ENCODE data around the gene STOML3.

Gene STOML3

DNA sequence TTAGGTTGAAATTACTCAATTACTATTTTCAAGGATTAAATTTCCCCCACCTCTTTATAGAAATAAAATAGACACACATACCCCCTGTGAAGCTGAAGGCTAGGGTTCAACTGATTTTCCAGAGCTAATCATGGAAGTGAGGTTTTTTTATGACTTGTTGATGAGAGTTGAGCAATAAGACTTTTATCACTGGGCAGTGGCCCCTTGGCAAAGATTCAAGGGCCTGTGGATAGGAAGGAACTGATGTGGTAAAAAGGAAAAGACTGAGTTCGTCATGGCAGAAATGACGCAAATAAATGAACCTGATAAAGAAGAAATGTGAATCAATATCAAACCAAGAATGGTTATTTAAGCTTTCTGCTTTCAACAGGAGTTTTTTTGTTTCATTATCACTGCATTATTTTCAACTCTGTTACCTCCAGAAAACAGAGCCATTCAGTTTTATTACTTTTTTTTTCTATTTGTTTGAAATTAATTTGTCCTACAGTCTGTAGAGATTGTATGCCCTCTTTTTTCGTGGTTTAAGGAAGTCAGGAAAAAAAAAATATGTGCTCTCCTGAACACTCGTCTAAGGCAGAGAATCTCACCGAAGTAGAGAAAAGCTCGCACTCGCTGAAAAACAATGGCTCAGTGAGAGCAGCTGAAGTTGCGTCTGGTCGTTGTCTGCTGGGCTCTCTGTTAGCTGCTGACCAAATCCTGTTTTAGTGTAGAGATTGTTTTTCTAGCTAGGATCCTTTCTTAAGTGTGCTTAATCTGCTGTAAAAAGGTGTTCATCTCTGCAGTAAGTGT lies 38.9 kb downstream of the STOML3 start:
- Mint-ChIP-seq H3K36me3 (ENCODE audit: low read depth) (no peaks in the 10 kb centered on the region), H3K27ac (no peak overlapping the region), H3K4me1 (no peaks in the 10 kb centered on the region), H3K27me3 (ENCODE audit: low read depth, poor library complexity) (peaks cover 10% of the 10 kb centered on the region), H3K4me3 (no peak overlapping the region), H3K9me3 (no peaks in the 10 kb centered on the region)
- no peak for DNase-seq
- TF ChIP-seq, protein P1, sequence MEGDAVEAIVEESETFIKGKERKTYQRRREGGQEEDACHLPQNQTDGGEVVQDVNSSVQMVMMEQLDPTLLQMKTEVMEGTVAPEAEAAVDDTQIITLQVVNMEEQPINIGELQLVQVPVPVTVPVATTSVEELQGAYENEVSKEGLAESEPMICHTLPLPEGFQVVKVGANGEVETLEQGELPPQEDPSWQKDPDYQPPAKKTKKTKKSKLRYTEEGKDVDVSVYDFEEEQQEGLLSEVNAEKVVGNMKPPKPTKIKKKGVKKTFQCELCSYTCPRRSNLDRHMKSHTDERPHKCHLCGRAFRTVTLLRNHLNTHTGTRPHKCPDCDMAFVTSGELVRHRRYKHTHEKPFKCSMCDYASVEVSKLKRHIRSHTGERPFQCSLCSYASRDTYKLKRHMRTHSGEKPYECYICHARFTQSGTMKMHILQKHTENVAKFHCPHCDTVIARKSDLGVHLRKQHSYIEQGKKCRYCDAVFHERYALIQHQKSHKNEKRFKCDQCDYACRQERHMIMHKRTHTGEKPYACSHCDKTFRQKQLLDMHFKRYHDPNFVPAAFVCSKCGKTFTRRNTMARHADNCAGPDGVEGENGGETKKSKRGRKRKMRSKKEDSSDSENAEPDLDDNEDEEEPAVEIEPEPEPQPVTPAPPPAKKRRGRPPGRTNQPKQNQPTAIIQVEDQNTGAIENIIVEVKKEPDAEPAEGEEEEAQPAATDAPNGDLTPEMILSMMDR (IDR thresholded peaks at IDR 0.05) = no peak

DNA sequence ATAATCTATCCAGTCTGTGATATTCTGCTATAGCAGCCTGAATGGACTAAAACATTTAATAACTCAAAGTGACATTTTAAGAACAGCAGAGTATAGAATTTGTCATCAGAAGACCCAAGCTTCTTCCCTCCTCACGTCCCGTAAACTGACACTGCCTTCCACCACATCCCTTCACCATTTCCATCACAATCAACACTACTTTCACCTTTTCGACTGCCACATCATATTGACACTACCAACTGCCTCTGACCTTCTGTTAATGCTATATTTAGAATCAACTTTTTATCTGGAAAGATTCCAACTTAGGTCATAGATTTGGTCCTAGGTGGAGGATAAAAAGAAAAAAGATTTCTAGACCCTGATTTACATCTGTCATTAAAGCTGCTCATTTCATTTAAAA lies 39.6 kb downstream of the STOML3 start:
- Mint-ChIP-seq H3K27ac (no peak overlapping the region), H3K9me3 (no peaks in the 10 kb centered on the region), H3K27me3 (ENCODE audit: low read depth, poor library complexity) (peaks cover 10% of the 10 kb centered on the region), H3K4me1 (no peaks in the 10 kb centered on the region), H3K4me3 (no peak overlapping the region), H3K36me3 (ENCODE audit: low read depth) (no peaks in the 10 kb centered on the region)
- no peak for DNase-seq
- TF ChIP-seq, protein P1 (IDR thresholded peaks at IDR 0.05) = no peak

DNA sequence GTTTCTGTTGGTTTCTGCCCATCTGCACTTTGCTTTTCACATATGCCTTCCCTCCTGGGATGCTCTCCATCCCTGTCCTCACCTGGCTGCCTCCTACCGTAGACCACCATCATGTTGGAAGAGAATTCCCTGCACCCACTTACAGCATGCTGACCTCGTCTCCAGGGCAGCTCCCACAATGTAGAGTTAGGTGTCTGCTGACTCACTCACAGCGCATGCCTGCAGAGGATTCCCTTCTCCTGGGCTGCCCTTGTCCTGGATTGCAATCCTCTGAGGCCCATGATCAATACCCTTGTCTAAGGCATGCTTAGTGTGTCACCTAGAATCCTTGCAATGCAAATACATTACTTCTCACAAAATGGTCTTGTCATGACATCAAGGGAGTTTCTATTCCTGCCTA lies 43.6 kb downstream of the STOML3 start:
- Mint-ChIP-seq H3K36me3 (ENCODE audit: low read depth) (no peaks in the 10 kb centered on the region), H3K9me3 (no peaks in the 10 kb centered on the region), H3K4me1 (no peaks in the 10 kb centered on the region), H3K27ac (no peak overlapping the region), H3K4me3 (no peak overlapping the region), H3K27me3 (ENCODE audit: low read depth, poor library complexity) (peaks cover 7% of the 10 kb centered on the region)
- DNase-seq = no peak
- TF ChIP-seq, protein P1 (IDR thresholded peaks at IDR 0.05) = no peak

DNA sequence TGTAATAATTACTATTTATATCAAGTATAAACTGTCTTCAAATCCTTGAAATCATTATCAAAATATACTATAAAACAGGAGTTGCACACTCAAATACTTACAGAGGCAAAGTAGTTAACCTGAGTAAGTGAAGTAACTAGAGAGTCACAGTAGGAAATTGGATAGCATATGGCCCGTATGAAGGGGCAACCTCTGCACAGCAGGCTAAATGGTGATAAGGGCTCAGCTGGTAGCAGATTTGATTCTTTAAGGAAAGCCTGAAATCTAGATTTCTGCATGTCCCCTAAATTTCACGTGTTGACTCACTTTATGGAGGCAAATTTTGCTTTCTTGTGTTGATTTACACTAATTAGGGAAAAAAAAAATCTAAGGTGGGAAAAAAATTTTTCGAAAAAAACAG lies 46.4 kb downstream of the STOML3 start:
- Mint-ChIP-seq H3K27ac (no peak overlapping the region), H3K4me3 (no peak overlapping the region), H3K9me3 (no peaks in the 10 kb centered on the region), H3K36me3 (ENCODE audit: low read depth) (no peaks in the 10 kb centered on the region), H3K27me3 (ENCODE audit: low read depth, poor library complexity) (no peaks in the 10 kb centered on the region), H3K4me1 (no peaks in the 10 kb centered on the region)
- no peak for DNase-seq
- TF ChIP-seq, protein P1 (IDR thresholded peaks at IDR 0.05) = no peak

DNA sequence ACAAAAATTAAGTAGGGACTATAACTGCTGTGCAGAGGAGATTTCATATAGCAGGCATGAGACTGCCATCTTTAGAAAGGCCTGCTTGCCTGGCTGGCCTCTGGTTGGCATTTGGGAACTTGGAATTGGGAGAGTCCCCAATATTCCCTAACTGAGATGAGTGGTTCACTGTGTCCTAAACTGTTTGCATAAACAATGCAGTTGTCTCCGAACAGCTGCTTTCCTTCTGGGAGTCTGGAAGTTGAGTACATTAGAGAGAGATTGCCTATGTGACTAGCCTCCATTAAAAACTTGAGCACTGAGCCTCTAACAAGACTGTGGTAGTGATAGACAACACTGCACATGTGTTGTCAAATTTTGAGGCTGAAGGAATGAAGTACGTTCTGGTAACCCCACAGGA lies 47.4 kb downstream of the STOML3 start:
- no peaks in the 10 kb centered on the region for H3K4me1 Mint-ChIP-seq
- H3K4me3 Mint-ChIP-seq = no peak overlapping the region

More for the DNA sequence above, 47.4 kb downstream of the STOML3 start:
- no peak for DNase-seq
- Mint-ChIP-seq H3K36me3 (ENCODE audit: low read depth) (no peaks in the 10 kb centered on the region), H3K27ac (no peak overlapping the region), H3K9me3 (no peaks in the 10 kb centered on the region), H3K27me3 (ENCODE audit: low read depth, poor library complexity) (no peaks in the 10 kb centered on the region)
- TF ChIP-seq, protein P1 (IDR thresholded peaks at IDR 0.05) = no peak
